ENCODE measurements around the gene TPPP. TPM values are rescaled to one million over a fixed set of nuclear protein-coding genes. Genes with fewer than 3 reads are reported as not detected.
"Not testable (repeated sequence)": the region's sequence is repeated elsewhere in the genome, so short reads cannot be mapped to it uniquely, and the experiment has no call there.

Gene TPPP
- total and polyA plus RNA-seq, 2 donors, result 0.24 to 0.64 TPM

DNA sequence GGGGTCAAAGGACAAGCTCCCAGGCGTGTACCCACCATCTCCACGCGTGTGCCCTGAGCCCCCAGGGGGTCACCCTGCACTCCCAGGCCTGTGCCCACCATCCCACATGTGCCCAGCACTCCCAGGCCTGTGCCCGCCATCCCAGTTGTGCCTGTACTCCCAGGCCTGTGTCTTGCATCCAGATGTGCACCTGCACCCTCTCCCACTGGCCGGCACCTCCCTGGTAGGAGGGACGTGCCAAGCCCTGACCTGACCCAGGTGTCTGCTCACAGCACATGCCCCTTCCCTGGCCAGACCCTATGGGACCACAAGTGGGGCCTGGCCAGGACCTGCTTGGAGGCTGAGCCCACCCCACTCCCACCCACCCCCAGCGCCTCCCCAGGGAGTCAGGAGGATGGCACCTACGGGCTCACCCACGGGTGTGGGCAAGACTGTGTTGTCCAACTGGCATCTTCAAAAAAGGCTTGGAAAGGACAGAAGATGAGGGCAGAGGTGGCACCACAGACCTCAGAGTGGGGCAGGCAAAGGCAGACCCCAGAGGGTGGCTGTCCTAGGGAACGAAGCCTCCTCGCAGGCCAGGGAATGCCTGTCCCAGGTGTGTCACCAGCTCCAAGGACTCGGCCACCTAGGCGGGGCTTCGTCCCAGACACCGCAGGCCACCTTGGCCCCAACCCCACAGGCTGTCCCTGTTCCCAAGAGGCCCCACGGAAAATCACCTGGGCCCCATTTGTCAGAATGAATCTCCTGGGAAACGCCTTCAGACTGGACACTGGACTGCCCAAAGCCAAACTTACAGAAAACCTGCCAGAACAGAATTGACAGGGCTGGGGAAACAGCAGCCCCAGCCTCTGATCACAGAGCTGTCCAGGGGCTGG is 11.6 kb downstream of the TPPP start:
- not testable (repeated sequence) for DNase-seq (ENCODE audit: low read depth in 6 of 9, low spot score in 9 of 9); H3K9me3 ChIP-seq (ENCODE audit: control insufficient read depth in 2 of 2, insufficient read depth in 1 of 2, low read length in 1 of 2); H3K27me3 ChIP-seq (ENCODE audit: control insufficient read depth in 2 of 2, insufficient read depth in 1 of 2, low read length in 1 of 2); H3K4me3 ChIP-seq (ENCODE audit: low read length in 2 of 2); H3K27ac ChIP-seq (ENCODE audit: low read depth in 1 of 2, low read length in 1 of 2); H3K4me1 ChIP-seq (ENCODE audit: control insufficient read depth in 2 of 2, insufficient read depth in 2 of 2, low read length in 2 of 2); H3K36me3 ChIP-seq (ENCODE audit: control insufficient read depth in 2 of 2, insufficient read depth in 2 of 2, low read length in 1 of 2)
- WGBS, result 94% methylated on average over 17 of the region's 17 CpGs

- H3K27me3 ChIP-seq (ENCODE audit: control insufficient read depth in 2 of 2, insufficient read depth in 1 of 2, low read length in 1 of 2); H3K36me3 ChIP-seq (ENCODE audit: control insufficient read depth in 2 of 2, insufficient read depth in 2 of 2, low read length in 1 of 2); H3K9me3 ChIP-seq (ENCODE audit: control insufficient read depth in 2 of 2, insufficient read depth in 1 of 2, low read length in 1 of 2); H3K4me1 ChIP-seq (ENCODE audit: control insufficient read depth in 2 of 2, insufficient read depth in 2 of 2, low read length in 2 of 2); H3K27ac ChIP-seq (ENCODE audit: low read depth in 1 of 2, low read length in 1 of 2); DNase-seq (ENCODE audit: low read depth in 6 of 9, low spot score in 9 of 9); H3K4me3 ChIP-seq (ENCODE audit: low read length in 2 of 2): not testable (repeated sequence)
- 89% methylated on average over 13 of the region's 13 CpGs for WGBS
Measured at GRCh38 chr5:680836-681235, 12.3 kb downstream of the TPPP start.

DNA sequence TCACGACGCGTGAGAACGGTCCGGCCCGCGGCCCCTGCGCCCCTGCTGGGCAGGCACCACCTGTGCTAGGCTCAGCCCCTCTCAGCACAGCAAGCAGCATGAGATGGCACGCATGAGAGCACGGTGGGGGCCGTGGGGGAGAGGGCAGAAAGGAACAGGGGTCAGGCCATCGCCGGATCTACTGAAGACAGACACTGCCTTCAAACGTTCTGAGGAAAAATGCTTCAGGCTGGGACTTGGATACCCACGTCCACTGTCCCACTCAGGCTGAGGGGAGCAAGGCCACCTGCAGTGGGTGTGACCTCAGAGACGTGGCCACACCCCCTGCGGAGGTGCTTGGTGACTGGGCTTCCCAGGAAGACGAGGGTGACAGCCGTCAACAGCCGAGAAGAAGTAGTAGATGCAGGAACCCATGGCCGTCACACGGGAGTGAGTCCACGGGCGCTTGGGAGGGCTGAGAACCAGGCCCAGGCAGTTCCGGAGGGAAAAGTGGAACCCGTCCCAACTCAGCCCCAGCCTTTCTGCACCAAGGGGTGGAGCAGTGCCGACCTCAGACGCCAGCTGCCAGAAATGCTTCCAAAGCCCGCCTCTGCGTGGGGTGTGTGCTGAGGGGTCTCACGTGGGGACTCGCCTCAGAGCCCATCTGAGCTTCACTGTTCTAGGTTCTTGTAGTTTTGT is 12.9 kb downstream of the TPPP start:
- not testable (repeated sequence) for H3K4me1 ChIP-seq (ENCODE audit: control insufficient read depth in 2 of 2, insufficient read depth in 2 of 2, low read length in 2 of 2); H3K4me3 ChIP-seq (ENCODE audit: low read length in 2 of 2); H3K27ac ChIP-seq (ENCODE audit: low read depth in 1 of 2, low read length in 1 of 2); H3K36me3 ChIP-seq (ENCODE audit: control insufficient read depth in 2 of 2, insufficient read depth in 2 of 2, low read length in 1 of 2); H3K27me3 ChIP-seq (ENCODE audit: control insufficient read depth in 2 of 2, insufficient read depth in 1 of 2, low read length in 1 of 2); DNase-seq (ENCODE audit: low read depth in 6 of 9, low spot score in 9 of 9); H3K9me3 ChIP-seq (ENCODE audit: control insufficient read depth in 2 of 2, insufficient read depth in 1 of 2, low read length in 1 of 2)
- WGBS, result 89% methylated on average over 15 of the region's 32 CpGs

- not testable (repeated sequence) for H3K27me3 ChIP-seq (ENCODE audit: control insufficient read depth in 2 of 2, insufficient read depth in 1 of 2, low read length in 1 of 2); H3K27ac ChIP-seq (ENCODE audit: low read depth in 1 of 2, low read length in 1 of 2); H3K9me3 ChIP-seq (ENCODE audit: control insufficient read depth in 2 of 2, insufficient read depth in 1 of 2, low read length in 1 of 2); H3K36me3 ChIP-seq (ENCODE audit: control insufficient read depth in 2 of 2, insufficient read depth in 2 of 2, low read length in 1 of 2); H3K4me1 ChIP-seq (ENCODE audit: control insufficient read depth in 2 of 2, insufficient read depth in 2 of 2, low read length in 2 of 2); H3K4me3 ChIP-seq (ENCODE audit: low read length in 2 of 2); DNase-seq (ENCODE audit: low read depth in 6 of 9, low spot score in 9 of 9)
- 87% methylated on average over 15 of the region's 17 CpGs for WGBS
Measured at GRCh38 chr5:679166-679895, 13.8 kb downstream of the TPPP start.

DNA sequence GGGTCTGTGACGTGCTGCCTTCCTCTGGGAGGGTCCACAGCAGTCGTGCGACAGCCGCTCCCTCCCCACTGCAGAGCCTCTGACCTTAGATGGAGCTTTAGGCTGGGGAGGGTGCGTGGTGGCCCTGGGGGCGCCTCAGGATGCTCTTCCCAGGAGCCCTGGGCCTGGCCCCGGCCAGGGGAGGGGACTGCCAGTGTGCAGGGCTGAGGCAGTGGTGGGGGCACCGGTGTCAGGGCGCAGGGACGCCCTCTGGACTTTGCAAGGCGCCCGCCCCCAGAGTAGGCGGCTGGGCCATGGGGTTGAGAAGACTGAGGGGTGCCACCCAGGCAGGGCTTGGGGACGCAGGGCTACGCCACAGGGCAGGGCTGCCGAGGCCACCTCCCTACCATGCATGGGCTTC is 14.6 kb downstream of the TPPP start:
- not testable (repeated sequence) for H3K4me3 ChIP-seq (ENCODE audit: low read length in 2 of 2); H3K27me3 ChIP-seq (ENCODE audit: control insufficient read depth in 2 of 2, insufficient read depth in 1 of 2, low read length in 1 of 2); DNase-seq (ENCODE audit: low read depth in 6 of 9, low spot score in 9 of 9); H3K9me3 ChIP-seq (ENCODE audit: control insufficient read depth in 2 of 2, insufficient read depth in 1 of 2, low read length in 1 of 2); H3K27ac ChIP-seq (ENCODE audit: low read depth in 1 of 2, low read length in 1 of 2); H3K4me1 ChIP-seq (ENCODE audit: control insufficient read depth in 2 of 2, insufficient read depth in 2 of 2, low read length in 2 of 2); H3K36me3 ChIP-seq (ENCODE audit: control insufficient read depth in 2 of 2, insufficient read depth in 2 of 2, low read length in 1 of 2)
- 89% methylated on average over 16 of the region's 16 CpGs for WGBS

DNA sequence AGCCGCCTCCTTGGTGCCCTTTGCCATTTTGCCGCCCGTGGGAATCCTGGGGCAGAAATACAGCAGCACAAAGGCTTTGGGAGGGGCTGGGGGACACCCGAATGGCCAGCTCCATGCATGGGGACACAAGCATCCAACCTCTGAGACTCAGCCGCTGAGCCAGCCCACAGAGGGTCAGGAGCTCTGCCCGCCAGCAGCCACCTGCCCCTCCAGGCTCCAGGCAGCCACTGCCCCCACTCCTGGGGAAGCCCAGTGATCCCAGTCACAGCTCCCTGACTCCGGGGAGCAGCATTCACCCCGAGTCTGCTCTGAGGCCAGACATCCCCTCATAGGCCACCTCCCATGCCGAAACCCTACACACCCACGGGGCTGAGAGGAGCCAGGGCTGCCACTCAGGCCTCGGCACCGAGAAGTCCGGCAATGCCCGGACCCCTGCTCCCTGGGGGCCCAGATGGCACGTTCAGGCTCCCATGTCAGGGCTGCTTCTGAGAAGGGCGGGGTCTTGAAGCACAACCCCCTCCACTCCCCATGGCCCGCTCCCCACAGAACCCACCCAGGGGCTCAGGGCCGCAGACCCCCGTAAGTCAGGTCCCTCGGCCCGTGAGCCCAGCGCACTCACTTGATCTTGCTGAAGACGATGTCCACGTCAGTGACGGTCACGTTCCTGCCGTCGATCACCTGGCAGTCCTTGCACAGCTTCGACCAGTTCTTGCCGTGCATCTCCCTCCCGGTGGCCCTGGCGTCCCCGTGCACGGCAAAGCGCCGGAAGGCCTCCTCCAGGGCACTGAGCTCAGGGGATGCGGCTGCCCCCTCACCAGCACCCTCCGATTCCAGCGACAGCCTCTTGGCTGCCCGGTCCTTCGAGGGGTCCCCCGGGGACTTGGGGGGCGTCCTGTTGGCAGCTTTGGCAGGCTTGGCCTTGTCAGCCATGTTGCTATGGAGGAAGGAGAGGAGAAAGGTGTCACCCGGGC is 15.7 kb downstream of the TPPP start:
- Histone ChIP-seq H3K4me3 (ENCODE audit: low read length in 2 of 2) (no peak overlapping the region), H3K36me3 (ENCODE audit: control insufficient read depth in 2 of 2, insufficient read depth in 2 of 2, low read length in 1 of 2) (no peaks in the 10 kb centered on the region), H3K9me3 (ENCODE audit: control insufficient read depth in 2 of 2, insufficient read depth in 1 of 2, low read length in 1 of 2) (no peaks in the 10 kb centered on the region), H3K27ac (ENCODE audit: low read depth in 1 of 2, low read length in 1 of 2) (no peak overlapping the region), H3K27me3 (ENCODE audit: control insufficient read depth in 2 of 2, insufficient read depth in 1 of 2, low read length in 1 of 2) (peaks cover 2 to 21% of the 10 kb centered on the region in 2 donors), H3K4me1 (ENCODE audit: control insufficient read depth in 2 of 2, insufficient read depth in 2 of 2, low read length in 2 of 2) (peaks cover 0 to 8% of the 10 kb centered on the region in 2 donors)
- WGBS, result 85% methylated on average over 44 of the region's 44 CpGs
- DNase-seq (ENCODE audit: low read depth in 6 of 9, low spot score in 9 of 9), result no peak

DNA sequence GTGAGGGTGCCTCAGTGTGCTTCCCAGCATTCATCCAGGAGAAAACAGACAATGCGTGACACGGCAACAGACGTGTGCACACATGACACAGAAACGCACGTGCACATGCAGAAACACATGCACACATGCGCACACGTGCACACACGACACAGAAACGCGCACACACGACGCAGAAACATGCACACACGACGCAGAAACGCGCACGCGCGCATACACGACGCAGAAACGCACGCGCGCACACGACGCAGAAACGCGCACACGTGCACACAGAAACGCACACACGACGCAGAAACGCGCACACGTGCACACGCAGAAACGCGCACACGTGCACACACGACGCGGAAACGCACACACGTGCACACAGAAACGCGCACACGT is 16.5 kb downstream of the TPPP start:
- 93% methylated on average over 48 of the region's 48 CpGs for WGBS
- DNase-seq (ENCODE audit: low read depth in 6 of 9, low spot score in 9 of 9), result no peak

GRCh38 chr5:675871-676698 is 17.1 kb downstream of the TPPP start:
- no peak for DNase-seq (ENCODE audit: low read depth in 6 of 9, low spot score in 9 of 9)
- Histone ChIP-seq H3K27ac (ENCODE audit: low read depth in 1 of 2, low read length in 1 of 2) (no peak overlapping the region), H3K27me3 (ENCODE audit: control insufficient read depth in 2 of 2, insufficient read depth in 1 of 2, low read length in 1 of 2) (peaks cover 2 to 31% of the 10 kb centered on the region in 2 donors), H3K9me3 (ENCODE audit: control insufficient read depth in 2 of 2, insufficient read depth in 1 of 2, low read length in 1 of 2) (no peaks in the 10 kb centered on the region), H3K36me3 (ENCODE audit: control insufficient read depth in 2 of 2, insufficient read depth in 2 of 2, low read length in 1 of 2) (no peaks in the 10 kb centered on the region), H3K4me1 (ENCODE audit: control insufficient read depth in 2 of 2, insufficient read depth in 2 of 2, low read length in 2 of 2) (peaks cover 0 to 17% of the 10 kb centered on the region in 2 donors), H3K4me3 (ENCODE audit: low read length in 2 of 2) (no peak overlapping the region)
- 85% methylated on average over 36 of the region's 36 CpGs for WGBS

More for the DNA sequence above, 16.5 kb downstream of the TPPP start:
- H3K9me3 ChIP-seq (ENCODE audit: control insufficient read depth in 2 of 2, insufficient read depth in 1 of 2, low read length in 1 of 2), result no peaks in the 10 kb centered on the region
- H3K27me3 ChIP-seq (ENCODE audit: control insufficient read depth in 2 of 2, insufficient read depth in 1 of 2, low read length in 1 of 2), result peaks cover 2 to 28% of the 10 kb centered on the region in 2 donors
- H3K36me3 ChIP-seq (ENCODE audit: control insufficient read depth in 2 of 2, insufficient read depth in 2 of 2, low read length in 1 of 2), result no peaks in the 10 kb centered on the region
- peaks cover 0 to 14% of the 10 kb centered on the region in 2 donors for H3K4me1 ChIP-seq (ENCODE audit: control insufficient read depth in 2 of 2, insufficient read depth in 2 of 2, low read length in 2 of 2)
- no peak overlapping the region for H3K4me3 ChIP-seq (ENCODE audit: low read length in 2 of 2)
- no peak overlapping the region for H3K27ac ChIP-seq (ENCODE audit: low read depth in 1 of 2, low read length in 1 of 2)
